Glomerular visceral epithelial cell (primary cell): ENCODE measurements around the gene PLCD3.

ENCODE experiments used
- DNase-seq: peaks from one replicate; pipeline ENCODE4 v3.0.0-alpha.2; 2016; ENCODE audit errors: extremely low spot score

The PLCD3 gene, protein sequence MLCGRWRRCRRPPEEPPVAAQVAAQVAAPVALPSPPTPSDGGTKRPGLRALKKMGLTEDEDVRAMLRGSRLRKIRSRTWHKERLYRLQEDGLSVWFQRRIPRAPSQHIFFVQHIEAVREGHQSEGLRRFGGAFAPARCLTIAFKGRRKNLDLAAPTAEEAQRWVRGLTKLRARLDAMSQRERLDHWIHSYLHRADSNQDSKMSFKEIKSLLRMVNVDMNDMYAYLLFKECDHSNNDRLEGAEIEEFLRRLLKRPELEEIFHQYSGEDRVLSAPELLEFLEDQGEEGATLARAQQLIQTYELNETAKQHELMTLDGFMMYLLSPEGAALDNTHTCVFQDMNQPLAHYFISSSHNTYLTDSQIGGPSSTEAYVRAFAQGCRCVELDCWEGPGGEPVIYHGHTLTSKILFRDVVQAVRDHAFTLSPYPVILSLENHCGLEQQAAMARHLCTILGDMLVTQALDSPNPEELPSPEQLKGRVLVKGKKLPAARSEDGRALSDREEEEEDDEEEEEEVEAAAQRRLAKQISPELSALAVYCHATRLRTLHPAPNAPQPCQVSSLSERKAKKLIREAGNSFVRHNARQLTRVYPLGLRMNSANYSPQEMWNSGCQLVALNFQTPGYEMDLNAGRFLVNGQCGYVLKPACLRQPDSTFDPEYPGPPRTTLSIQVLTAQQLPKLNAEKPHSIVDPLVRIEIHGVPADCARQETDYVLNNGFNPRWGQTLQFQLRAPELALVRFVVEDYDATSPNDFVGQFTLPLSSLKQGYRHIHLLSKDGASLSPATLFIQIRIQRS

GRCh38 chr17:45132320-45132571 is at the start of gene PLCD3:
TSS of gene PLCD3 (minus strand) at chr17:45132515. CDS start at chr17:45132410, 105 bp downstream.
- no peak for DNase-seq

DNA sequence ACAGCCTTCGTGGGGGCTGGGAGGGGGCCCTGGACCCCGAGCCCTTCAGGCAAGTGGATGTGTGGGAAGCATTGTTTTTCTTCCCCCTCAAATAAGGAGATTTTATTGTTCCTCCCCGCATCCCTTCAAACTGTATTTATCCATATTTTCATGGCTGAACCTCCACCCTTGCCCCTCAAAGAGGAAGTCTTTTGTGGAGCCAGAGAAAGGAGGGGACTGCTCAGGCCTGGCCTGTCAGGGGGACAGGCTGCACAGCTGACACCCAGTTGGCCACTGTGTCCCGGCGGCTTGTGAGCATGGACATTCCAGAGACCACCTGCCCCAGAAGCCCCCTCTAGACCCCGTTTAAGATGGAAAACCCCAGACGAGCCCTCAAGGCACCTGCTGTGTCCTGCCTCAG is 45.2 kb upstream of the PLCD3 start:
- no peak for DNase-seq

GRCh38 chr17:45175759-45176115 is 43.4 kb upstream of the PLCD3 start:
- no peak for DNase-seq

- DNase-seq = peak; percentile 99
These were observed 40.4 kb upstream of the PLCD3 start for GRCh38 chr17:45172541-45173286.

GRCh38 chr17:45172232-45172540 is 39.9 kb upstream of the PLCD3 start:
- DNase-seq = no peak

DNA sequence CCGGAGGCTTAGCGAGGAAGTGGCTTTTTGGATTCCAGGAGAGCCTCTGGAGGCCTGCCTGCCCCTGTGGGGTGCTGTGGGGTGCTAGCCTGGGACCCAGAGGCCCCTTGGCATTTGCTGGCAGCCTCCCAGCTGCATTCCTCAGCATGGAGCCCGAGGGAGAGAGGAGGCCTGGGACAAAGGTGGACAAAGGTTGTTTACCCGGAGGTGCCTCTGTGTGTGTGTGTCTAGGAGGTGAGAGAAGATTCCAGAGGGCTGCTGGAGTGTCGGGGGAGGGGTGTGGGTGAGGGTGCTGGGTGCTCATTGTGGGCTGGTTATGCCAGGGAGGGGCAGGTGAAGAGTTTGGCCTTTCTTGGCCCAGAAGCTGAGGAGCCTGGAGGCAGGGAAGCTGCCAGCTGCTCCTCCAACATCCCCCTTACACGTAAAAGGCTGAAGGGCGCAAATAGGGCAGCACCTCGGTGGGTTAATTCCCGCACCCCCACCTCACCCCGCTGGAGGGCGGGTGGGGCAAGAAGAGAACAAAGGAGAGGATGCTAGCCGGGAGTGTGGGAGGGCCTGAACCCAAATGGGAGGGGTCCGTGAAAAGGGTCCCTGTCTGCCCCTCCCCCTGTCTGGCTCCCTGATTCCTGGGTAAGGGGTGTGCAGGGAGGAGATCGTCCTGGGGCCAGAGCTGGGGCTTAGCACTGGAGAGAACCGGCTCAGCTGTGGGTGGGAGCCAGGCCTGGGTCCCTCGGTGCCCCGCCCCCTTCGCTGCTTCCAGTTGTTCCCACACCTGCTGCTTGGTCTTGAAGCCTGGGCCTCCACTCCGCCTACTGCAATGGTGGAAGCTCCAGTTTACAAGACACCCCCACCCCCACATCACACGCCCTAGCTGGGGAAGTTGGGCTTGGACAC is 39.3 kb upstream of the PLCD3 start:
- DNase-seq = peak; percentile 92

DNA sequence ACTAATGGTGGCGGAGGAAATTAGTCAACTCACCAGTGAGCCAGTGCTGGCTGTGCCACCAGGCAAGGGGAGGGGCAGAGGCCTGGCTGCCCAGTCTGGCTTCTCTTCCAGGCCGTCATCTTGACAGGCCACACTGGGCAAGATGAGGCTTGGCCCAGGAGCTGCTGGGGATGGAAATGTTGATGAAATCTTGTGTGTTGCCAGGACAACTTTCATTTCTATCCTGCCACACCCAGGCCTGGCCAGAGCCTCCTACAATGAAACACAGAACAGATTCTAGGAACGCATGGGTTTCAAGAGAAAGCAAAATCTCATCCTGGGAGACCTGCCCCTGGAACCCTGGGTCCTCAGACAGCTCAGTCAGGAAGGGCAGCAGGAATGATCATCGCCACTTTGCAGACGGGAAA is 38.6 kb upstream of the PLCD3 start:
- DNase-seq = peak; percentile 84

DNA sequence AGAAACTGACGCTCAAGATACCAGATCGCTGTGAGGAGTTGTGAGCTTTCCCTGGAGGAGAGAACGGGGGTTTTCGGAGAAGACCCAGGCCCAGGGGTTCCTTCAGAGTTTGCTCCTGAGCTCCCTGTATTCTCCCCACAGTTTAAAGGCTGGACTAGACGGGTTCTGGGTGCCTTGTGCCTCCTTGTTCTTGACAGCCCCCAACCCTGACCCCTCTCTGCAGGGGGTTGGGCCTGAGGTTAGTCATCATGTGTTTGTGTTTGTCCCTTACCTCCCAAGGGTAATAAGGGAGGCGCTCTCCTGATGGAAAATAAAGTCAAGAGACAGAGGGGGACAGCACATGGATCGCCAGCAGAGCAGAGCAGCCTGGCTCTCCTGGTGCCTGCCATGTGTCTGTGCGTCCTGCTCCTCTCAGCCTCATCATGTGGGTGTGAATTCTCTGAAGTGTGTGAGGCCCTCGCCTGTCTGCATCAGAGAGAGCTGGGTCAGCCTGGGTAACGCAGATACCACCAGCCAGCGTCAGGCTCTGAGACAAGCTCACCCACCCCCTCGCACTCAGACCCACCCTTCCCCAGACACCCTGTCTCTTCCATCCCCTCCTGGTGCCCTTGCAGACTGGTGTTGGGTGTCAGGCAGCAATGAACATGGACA is 38.1 kb upstream of the PLCD3 start:
- no peak for DNase-seq

- no peak for DNase-seq
These were observed 36.9 kb upstream of the PLCD3 start for GRCh38 chr17:45168991-45169752.

DNA sequence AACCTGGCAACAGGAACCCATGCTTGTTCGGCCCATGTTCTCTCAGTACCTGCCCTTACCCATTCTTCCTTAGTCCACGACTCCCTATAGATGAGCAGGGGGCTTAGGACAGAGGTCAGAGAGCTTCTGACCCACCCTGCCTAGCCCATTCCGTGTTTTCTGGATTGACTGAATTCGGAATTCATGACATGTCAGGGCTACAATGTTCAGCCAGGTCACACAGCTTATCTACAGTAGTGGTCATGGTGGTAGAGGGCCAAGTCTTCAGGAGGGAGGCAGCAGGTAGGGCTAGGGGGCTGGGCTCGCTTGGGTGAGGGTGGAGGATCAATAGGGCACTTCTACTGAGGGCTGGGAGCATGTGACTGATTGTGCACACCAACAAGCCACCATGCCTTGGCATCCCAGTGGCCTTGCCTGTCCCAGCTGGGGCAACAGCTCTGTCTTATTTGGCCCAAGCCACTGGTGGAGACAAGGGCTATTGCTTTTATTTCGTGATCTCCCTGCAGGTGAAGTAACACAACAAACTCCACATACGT is 32.5 kb upstream of the PLCD3 start:
- no peak for DNase-seq

DNA sequence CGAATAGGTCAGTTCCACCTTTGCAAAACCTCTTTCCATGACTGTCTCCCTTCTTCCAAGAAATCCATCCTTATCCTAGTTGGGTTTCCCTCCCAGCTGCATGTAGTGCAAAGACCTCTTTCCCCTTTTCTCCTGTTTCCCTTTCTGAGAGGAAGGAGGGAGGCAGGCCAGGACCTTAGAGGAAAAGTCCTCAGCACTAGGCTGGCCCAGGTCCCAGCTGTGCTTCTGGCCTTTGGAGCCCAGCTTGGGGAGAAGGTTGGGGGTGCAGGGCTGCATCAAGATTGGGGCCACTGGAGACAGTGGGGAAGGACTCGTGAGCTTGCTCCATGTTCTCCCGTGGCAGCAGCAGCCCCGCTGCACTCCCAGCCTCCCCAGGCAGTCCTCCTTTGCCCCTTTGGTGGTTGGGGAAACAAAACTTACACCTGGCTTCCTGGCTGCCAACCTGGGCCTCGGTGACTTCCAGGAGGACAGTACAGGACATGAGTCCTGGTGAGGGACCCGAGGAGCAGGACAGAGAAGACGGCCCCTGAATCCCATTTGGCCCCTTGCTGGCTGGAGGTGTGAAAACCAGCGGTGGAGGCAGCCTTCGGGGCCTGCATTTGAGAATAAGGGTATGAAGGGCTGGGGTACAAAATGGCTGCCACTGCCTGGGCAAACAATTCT is 29.8 kb upstream of the PLCD3 start:
- DNase-seq = no peak

DNA sequence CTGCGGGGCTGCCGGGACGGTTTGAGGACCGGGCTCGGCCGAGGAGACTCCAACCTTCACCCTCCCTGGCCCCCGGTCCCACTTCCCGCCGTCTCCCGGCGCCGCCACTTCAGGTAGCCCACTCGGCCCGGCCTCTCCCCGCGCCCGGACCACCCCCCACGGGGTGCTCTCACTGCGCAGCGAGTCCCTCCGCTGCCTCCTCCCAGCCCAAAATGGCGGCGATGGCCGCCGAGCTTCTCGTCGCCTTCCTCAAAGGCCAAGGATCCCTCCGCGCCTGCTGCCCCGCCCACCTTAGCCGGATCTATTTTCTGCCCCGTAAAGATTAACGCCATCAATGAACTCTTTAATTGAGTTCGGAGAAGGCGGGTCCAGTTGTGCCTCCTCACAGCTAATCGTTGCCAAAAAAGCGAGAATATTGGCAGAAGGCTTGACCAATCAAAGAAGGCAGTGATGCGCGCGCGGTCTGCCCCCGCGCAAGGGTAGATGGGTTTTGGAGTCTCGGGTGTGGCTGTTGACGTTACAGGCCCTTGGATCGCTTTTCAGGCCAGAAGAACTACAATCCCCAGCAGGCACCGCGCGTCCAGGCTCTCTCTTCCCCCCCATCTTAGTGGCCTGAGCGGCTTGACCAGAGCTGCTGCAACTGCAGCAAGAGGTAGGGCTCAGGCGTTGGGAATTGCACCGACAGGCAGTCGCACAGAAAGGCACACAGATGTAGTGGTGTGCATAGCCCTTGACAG is 29.1 kb upstream of the PLCD3 start, which contains the start of gene HEXIM2:
Gene HEXIM2, plus strand, starts transcription at position 588 of the 737 bp plus-strand sequence. CDS start 919 bp downstream, outside the sequence.
- peak; percentile 100 for DNase-seq

DNA sequence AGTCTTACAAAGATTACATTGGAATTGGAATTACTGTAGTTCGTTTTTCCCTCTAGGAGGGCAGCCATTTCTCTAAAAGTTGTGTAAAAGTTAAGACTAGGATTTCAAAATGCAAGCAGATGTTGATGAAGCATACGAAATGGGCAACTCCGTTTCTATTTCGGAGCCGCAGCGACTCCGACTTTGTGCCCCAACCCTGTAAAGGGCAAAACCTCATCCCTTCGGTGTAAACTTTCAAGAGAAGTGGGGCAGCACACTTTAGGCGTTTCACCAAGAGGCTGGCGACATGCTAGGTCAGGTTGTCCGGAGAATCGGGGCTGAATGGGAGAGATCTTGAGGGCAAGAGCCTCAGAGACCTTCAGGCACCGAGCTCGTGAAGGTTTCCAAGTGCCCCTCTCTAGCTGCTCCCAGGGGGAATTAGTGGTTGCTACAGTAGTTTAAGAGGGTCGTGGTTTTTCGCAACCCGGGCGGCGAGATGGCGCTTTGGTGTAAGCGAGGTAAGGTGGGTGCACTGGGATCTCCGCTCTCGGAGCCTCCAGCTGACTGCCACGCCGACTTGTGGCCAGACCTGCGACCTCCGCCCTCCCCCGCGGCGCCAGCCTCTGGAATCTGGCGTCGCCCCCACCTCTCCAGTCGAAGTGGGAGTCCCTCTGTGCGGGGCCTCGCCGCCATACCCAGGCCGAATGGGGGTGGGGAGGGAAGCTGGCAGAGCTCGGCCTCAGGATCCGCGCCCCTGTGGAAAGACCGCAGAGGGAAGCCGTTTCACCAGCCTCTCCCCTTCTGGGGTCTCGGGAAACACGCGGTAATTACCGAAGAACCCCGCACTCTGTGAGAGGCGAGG is 28.4 kb upstream of the PLCD3 start:
- DNase-seq = peak; percentile 69

GRCh38 chr17:45156242-45156641 is 23.9 kb upstream of the PLCD3 start:
- DNase-seq = no peak

DNA sequence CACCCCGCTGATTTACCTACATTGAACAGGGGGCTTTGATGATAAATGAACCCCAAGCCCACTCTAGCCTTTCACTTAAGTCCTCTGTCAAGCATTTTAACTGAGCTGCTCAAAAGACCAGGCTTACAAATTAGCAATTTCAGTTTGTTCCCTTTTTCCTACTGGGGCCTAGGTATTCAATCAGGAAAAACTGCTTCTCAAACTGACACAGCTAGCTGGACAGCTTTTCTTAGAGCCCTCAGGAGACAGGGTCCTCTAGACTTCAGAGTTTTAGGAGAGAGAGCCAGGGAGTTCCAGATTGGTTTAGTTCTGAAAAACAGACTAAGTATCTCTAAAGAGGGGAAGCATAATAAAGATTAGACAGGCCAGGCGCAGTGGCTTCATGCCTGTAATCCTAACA is 23.2 kb upstream of the PLCD3 start:
- no peak for DNase-seq

- DNase-seq = no peak
These were observed 22.7 kb upstream of the PLCD3 start for GRCh38 chr17:45155029-45155428.

GRCh38 chr17:45150911-45151809 is 18.8 kb upstream of the PLCD3 start:
- DNase-seq = no peak
